Middle frontal gyrus (tissue), 1 donor: ENCODE results near the gene KLHL14.
"Not testable (repeated sequence)": the region's sequence is repeated elsewhere in the genome, so short reads cannot be mapped to it uniquely, and the experiment has no call there.

Experiments
- DNase-seq: peaks from one replicate; pipeline ENCODE4 v3.0.0-alpha.2; 2015; ENCODE audit warnings: low spot score; ENCODE audit errors: extremely low spot score

Gene KLHL14, protein sequence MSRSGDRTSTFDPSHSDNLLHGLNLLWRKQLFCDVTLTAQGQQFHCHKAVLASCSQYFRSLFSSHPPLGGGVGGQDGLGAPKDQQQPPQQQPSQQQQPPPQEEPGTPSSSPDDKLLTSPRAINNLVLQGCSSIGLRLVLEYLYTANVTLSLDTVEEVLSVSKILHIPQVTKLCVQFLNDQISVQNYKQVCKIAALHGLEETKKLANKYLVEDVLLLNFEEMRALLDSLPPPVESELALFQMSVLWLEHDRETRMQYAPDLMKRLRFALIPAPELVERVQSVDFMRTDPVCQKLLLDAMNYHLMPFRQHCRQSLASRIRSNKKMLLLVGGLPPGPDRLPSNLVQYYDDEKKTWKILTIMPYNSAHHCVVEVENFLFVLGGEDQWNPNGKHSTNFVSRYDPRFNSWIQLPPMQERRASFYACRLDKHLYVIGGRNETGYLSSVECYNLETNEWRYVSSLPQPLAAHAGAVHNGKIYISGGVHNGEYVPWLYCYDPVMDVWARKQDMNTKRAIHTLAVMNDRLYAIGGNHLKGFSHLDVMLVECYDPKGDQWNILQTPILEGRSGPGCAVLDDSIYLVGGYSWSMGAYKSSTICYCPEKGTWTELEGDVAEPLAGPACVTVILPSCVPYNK

GRCh38 chr18:32772581-32773381 lies at the start of gene KLHL14:
TSS of gene KLHL14 (minus strand) at chr18:32773023. CDS start at chr18:32770591, 2,432 bp downstream.
- no peak for DNase-seq

- no peak for DNase-seq
Measured at GRCh38 chr18:32822197-32822596, 49.4 kb upstream of the KLHL14 start.

DNA sequence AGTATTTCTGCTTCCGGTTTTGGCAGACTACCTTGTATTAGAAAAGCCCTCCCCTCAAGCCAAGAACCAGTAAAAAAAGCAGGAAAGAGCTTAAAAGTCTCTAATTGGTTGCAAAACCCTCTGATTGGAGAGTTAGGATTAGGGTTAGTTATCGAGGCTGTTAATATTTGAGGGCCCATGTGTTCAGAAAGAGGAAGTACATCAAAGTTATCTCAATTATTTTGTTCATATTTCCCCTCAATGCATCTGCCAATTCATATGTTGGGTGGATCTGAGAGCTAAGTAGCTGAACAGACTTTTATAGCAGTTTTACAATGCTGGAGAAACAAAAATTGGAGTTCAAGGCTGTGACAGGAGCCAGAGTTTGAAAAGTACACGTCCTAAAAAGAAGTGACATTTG lies 43.1 kb upstream of the KLHL14 start:
- no peak for DNase-seq

GRCh38 chr18:32812342-32812741 lies 39.5 kb upstream of the KLHL14 start:
- no peak for DNase-seq

DNA sequence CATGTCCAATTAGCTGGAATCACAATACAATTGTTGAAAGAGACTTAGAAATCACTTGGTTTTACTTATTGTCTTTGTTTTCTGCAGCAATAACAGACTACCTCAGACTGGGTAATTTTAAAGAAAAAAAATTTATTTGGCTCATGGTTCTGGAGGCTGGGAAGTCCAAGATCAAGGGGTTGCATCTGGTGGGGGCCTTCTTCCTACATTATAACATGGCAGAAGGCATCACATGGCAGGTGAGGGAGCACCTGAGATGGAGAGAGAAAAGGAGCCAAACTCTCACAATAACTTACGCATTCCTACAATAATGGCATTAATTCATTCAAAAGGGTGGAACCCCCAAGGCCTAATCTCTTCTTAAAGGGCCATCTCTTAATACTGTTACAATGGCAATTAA lies 37.5 kb upstream of the KLHL14 start:
- DNase-seq = no peak

DNA sequence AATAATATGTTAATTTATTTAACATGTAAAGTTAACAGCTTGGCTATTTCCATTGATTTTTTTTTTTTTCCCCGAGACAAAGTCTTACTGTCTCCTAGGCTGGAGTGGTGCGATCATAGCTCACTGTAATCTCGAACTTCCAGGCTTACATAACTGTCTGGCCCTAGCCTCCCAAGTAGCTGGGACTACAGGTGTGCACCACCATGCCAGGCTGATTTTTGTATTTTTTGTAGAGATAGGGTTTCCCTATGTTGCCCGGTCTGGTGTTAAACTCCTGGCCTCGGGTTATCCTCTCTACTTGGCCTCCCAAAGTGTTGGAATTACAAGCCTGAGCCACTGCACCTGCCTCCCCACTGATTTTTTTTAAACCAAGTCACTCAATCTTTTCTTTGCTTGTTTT lies 32.5 kb upstream of the KLHL14 start:
- DNase-seq = no peak

DNA sequence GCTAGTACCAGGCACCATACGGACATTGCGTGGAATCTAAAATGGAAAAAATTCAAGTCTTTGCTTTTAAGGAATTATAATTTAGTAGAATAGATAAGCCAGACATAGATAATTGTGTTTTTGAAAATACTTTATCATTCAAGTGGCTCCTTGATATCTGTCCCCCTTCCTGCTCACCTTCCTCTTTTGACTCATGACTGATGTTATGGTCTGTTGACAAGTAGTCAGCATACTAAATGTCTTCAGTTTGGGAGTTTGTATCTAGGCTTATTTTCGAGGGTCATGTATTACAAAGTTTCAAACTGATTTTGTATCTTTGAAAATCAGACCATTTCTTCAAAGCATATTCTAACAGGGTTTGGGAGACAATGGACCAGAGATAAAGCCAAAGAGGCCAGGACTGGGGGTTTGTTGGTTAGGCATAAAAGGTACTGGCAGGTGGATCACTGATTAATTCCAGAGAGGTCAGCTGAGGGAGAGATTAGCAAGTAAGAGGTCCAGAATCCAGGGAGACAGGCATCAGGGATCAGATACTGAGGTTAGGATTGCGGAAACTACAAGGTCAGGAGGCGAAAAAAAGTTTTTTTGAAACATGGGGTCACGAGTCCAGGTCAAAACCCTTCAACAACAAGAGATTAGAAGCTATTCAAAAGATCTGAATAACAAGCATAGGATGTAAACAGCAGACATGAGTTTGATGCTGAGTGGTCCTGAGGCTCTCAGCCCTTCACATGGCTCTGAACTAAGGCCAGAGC lies 31.5 kb upstream of the KLHL14 start:
- no peak for DNase-seq

DNA sequence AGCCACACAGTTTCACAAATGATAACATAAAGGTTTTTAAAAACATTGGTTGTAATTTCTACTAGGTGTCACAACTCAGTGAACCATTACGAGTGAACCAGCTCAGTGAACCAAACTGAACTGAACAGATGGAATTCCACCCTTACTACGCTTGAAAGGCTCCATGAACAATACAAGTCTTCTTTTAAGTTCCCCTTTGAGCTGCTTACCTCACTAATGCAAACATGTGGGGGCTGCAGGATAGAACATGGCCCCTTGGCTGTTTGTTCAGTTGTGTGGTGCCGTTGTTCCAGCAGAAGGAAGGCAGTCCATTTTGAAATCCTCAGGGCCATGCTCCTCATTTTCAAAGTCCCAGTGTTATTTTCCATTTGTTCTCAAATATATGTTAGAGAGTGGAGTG lies 30.7 kb upstream of the KLHL14 start:
- no peak for DNase-seq

- no peak for DNase-seq
Measured at GRCh38 chr18:32802591-32803451, 30.0 kb upstream of the KLHL14 start.

DNA sequence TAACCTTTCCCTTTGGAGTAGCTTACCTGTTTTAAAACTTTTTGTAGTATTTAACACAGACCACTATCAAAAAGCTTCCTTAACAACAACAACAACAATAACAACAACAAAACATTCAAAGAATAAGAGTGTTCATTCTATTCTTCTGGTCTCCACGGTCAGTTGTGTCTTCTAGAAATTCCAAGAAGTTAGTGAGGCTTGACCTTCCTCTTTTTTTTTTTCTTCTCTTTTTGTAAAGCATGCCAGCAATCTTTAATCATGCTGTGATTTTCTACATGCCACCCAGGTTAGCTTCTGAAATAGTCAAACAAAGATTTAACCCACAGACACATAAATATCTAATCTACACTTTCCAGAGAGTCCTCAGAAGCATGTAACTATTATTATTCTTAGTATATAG lies 28.4 kb upstream of the KLHL14 start:
- no peak for DNase-seq

GRCh38 chr18:32798209-32798960 lies 25.6 kb upstream of the KLHL14 start:
- DNase-seq = no peak

DNA sequence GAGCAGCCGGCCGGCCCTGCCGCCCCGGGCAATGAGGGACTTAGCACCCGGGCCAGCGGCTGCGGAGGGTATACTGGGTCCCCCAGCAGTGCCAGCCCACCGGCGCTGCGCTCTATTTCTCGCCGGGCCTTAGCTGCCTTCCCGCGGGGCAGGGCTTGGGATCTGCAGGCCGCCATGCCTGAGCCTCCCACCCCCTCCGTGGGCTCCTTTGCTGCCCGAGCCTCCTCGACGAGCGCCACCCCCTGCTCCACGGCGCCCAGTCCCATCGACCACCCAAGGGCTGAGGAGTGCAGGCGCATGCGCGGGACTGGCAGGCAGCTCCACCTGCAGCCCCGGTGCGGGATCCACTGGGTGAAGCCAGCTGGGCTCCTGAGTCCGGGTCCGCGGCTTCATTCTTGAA lies 21.8 kb upstream of the KLHL14 start:
- not testable (repeated sequence) for DNase-seq

DNA sequence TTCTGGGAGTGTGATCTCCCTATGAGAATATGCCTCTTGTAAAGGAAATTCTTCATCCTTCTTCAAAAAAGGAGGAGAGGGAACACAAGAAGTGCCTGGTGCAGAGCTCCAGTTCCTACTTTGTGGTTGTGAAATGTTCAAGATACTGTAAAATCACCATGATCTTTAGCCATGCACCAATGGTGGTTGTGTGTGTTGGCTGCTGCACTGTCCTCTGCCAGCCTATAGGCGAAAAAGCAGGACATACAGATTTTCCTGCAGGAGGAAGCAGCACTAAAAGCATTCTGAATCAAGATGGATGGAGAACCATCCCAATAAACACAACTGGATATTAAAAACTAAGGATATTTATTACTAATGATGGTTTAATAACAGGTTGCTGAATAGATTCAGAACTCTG lies 6.2 kb upstream of the KLHL14 start:
- no peak for DNase-seq

GRCh38 chr18:32777049-32777448 lies 4.2 kb upstream of the KLHL14 start:
- no peak for DNase-seq

- DNase-seq = no peak
Measured at GRCh38 chr18:32776561-32776960, 3.7 kb upstream of the KLHL14 start.

GRCh38 chr18:32775628-32776027 lies 2.8 kb upstream of the KLHL14 start:
- no peak for DNase-seq

DNA sequence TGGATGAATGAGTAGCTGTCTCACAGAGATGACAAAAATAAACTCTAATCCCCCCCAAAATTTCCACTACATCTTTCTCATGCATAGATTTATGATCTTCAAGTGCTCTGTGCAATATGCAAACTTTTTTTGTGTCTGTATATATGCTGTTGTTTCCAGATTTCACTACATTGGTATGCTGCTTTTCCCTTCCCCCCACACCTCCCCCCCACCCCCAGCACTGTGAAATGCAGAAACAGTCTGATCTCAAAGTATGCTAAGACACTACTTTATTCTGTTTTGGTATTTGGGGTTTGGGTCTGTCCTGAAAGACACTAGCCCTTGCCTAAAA lies 524 bp upstream of the KLHL14 start:
- DNase-seq = no peak

- DNase-seq = no peak
Measured at GRCh38 chr18:32771871-32772580, 797 bp downstream of the KLHL14 start.

- DNase-seq = no peak
Measured at GRCh38 chr18:32771169-32771751, 1.6 kb downstream of the KLHL14 start.
